EH (cell line): ENCODE measurements around the gene TMEM30B.

Experiments used
- DNase-seq: peaks from one replicate; pipeline ENCODE4 v3.0.0-alpha.2; 2015; ENCODE audit warnings: low read depth

Gene TMEM30B

DNA sequence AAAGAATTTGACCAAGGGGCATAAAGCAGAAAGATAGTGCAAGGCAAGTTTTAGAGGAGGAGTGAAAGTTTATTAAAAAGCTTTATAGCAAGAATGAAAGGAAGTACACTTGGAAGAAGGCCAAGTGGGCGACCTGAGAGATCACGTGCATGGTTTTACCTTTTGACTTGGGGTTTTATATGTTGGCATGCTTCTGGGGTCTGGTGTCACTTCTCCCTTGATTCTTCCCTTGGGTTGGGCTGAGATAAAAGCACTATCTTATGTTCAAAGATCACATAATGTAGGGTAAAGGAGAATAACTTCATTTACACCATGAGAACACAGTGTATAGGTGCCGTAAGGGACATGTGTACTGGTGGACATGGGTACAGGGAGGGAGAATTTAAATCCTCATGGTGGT, 17.7 kb upstream of the TMEM30B start:
- DNase-seq: no peak

DNA sequence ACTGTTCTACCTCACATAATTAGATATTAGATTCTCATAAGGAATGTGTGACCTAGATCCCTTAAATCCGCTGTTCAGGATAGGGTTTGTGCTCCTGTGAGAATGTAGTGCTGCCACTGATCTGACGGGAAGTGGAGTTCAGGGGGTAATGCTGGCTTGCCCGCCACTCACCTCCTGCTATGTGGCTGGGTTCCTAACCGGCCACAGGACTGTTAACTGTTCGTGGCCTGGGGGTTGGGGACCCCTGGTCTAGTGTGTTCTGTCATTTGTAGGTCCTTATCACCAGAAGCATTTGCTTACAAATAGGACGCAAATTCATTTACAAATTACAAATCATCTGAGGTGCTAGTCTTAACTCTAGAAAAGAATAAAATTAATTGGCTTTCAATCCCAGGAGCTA, 16.4 kb upstream of the TMEM30B start:
- no peak for DNase-seq

DNA sequence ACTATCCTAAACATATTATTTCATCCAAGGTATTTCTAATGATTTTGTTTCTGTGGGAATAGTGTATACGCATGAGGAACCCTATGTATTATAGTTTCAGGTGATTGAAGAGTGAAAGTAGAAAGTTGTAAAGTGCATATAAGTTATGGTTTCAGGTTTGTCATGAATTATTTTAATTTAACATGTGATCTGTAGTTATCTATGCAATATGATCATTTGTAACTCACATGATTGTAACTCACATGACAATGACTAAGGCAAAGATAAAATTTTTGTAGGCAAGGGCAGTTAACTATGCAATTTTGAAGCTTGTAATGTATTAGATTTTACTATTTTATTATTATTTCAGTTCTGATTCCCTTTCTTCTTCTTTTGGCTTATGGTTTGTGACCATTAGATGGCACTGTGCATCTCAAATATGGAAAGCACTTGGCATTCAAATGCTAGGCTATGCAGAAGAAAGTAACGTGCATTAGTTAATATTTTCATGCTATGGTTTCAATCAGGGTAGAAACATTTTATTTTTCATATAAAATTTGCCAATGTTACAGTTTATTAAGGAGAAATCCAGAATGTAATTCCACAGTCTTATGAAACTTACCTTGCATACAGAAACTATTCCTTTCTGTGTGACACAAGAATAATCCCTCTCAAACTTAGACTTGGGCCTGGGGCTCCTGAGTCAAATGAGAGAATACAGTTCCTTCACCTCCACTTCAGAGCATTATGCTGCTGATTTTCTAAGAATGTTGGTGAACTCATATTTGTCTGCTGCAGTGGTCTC, 15.8 kb upstream of the TMEM30B start:
- peak; percentile 46 for DNase-seq

DNA sequence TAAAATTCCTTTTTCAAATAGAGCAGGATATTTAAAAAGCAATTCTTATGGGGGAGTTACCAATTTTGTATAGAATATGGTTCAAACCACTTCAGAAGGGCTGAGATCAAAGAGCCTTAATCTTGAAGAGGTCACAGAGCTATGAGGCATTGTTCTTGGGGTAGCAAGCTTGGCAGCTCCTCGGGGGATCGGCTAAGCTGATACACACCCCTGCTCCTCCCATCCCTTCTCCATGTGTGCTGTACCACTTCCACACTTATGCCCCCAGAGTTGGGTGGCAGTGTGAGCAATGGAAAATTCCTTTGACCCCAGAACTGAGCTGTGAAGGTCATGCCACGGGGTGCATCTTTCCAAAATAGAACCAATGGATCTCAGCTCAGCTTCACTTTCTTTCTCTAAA, 15.0 kb upstream of the TMEM30B start:
- DNase-seq: no peak

DNA sequence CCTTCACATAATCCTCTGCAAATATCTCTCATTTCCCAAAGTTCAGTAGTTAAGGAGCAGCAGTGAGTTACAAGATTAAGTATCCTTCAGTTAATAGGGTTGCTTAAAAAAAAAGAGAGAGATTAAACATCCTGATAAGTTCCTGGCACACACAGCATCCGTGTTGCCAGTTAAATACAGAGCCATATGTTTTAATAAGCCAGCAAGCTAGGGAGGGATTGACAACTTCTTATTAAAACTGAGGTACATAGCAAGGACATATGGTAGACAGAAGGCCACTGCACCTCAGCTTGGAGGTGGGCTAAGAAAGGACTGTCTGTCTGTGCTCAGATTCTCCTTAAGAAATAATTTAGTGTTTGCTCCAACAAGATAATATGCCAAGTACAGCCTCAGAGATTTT, 9.6 kb upstream of the TMEM30B start:
- no peak for DNase-seq

DNA sequence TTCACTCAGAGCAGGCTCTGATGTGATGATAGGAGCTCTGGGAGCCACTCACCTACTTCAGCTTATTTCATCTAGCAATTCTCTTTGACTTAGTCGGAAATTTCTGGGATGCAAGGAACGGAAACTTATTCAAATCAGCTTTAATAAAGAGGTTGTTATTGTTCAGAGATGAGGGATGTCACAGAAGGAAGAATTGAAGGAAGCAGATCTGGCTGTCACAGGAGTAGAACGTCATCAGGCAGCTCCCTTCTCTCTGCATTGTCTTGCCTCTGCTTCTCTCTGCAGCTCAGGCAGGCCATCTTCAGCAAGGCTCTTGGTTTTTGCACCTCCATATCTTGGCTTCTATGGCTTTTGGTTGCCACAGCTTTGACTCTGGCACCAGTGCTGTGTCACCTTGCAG, 7.6 kb upstream of the TMEM30B start:
- no peak for DNase-seq

DNA sequence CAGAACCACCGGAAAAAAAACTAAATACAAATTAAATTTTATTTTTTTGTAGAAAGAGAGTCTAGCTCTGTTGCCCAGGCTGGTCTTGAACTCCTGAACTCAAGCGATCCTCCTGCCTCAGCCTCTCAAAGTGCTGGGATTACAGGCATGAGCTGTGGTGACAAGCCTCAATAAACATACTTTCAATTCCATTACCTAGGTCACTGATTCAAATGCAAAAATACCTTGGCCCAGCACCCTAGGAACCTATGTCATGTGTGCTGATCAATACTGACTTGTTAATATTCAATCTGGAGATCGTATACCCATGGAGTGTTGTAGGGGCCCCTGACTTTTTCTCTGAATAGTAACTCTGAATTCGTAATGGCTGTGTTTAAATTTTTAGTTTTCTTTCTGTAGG, 7.1 kb upstream of the TMEM30B start:
- no peak for DNase-seq

DNA sequence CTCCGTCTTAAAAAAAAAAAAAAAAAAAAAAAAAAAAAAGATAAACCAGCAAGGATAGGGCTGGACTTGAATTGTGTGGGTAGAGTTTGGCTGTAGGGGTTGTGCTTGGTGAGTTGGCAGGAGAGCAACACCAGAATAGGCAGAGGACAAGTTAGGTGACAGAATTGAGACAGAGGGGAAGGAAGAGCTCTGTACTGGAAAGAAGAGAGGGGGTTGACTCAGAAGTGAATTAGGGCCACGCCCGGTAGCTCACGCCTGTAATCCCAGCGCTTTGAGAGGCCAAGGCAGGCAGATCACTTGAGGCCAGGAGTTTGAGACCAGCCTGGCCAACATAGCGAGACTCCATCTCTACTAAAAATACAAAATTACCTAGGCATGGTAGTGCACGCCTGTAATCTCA, 6.1 kb upstream of the TMEM30B start:
- DNase-seq: no peak

DNA sequence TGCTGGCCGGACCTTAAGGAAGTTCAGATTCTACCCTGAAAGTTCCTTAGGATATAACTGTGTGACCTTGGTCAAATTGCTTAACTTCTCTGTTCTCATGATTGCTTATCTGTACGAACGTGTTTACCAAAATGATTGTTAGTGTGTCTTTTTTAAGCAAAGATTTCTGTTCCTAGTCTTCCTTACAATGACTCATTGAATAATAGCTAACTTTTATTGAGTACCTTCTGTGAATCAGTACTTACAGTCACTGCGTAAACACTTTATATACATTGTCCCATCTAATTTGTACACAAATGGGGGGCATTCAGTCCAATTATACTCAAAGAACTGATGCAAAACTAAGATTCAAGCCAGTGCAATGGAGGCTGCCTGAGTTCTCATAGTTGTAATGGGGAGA, 4.2 kb upstream of the TMEM30B start:
- no peak for DNase-seq

DNA sequence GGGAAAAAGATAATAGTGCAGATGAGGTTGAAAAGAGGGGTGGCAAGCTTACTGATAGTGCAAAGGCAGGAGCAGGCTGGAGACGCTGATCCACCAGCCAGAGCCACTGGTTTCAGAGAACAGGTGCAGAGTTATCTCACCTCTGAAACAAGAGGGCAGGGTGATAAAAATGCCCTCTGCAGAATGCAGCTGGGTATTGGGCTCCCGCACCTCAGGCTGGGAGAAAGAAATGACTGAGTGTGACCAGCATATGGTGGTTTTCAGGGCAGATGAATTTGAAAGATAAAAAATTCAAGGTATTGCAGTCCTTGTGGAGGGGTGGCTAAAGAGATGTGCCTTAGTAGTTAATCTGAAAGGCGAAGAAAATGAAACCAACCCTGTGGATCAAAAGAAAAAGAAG, 2.9 kb upstream of the TMEM30B start:
- no peak for DNase-seq

DNA sequence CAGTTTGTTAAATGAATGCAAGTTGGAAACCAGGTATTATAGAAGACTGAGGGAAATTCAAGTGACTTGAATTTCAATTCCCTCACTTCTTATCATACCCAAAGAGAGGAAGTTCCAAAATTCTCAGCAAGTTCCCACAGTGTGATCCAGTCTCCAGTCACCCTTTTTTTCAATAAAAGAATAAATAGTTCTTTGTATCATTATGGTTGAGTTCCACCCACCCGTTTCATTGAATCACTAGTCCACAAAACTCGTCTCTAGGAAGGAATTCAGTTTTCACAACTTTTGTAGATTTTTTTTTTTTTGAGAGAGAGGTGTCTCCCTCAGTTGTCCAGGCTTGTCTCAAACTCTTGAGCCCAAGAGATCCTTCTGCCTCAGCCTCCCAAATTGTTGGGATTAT, 1.6 kb upstream of the TMEM30B start:
- DNase-seq: no peak

DNA sequence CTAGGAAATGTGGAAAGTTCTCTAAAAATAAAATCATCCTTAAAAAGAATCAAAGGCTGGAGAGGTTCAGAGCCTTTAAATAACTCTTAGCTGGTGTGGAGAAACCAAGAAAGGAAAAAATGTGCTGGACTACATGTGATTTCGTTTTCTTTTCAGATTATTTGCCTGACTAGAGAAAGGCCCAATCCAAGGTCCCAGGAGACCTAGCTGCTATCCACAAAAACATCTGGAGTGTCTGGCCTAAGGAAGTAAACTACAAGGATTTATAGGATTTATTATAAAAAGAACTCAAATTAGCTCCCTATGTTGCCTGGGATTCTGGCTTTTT, 774 bp upstream of the TMEM30B start:
- DNase-seq: no peak

DNA sequence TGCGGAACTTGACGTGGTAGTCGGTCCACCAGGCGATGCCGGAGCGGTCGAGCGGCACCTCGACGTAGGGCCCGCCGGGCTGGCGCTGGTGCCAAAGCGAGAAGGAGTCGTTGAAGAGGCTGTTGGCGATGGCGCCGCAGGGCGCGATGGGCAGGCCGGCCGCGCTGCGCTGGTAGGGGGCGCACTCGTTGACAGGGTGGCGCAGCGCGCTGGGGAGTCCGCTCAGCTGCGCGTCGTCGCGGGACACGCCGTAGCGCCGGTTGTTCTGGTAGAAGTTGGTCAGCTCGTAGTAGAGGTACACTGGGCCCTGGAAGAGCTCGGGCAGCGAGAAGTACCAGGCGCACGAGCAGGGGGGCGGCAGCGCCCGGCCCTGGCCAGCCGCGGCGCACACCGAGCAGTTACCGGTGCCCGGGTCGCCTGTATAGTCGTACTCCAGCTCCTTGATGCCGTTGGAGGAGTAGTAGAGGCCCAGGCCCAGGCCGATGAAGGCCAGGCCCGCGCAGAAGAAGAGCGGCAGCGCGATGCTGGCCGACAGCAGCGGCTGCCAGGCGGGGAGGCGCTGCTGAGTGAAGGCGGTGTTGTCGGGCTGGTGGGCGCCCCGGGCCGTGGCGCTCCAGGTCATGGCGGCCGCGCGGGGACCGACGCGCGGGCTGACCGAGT, 482 bp downstream of the TMEM30B start:
- peak; percentile 36 for DNase-seq

DNA sequence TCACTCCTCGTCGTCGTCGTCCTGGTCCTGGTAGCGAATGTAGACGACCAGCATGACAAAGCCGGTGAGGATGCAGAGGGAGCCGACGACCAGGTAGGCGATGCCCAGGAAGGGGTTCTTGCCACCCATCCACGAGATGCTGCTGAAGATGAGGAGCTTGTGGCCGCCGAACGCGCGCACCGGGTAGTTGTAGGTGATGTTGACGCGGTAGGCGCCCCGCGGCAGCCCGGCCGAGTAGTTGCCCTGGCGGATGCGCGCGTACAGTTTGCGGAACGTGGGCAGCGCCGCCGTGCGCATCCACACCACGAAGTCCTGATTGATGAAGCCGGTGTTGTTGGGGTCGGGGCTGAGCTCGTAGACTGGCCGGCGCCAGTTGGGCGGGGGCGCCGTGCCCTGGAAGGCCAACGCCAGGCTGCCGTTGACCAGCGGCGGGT, 1.0 kb downstream of the TMEM30B start:
- no peak for DNase-seq

DNA sequence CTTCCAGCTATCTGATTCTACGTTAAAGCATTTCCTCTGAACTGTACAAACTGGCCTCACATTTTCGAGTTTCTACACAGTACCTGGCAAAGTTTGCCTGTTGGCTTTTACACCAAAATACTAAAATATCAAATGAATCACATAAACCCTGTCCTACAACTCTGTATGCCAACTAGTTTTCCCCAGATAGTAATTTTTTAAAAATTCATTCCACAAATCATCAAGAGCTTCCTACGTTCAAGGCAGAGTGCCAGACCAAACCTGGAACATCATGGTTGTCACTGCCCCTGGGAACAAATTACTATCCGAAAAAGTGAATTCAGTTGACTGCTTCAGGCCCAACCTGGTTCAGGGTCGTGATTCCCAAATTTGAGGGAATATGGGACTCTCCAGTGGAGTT, 2.1 kb downstream of the TMEM30B start:
- no peak for DNase-seq

DNA sequence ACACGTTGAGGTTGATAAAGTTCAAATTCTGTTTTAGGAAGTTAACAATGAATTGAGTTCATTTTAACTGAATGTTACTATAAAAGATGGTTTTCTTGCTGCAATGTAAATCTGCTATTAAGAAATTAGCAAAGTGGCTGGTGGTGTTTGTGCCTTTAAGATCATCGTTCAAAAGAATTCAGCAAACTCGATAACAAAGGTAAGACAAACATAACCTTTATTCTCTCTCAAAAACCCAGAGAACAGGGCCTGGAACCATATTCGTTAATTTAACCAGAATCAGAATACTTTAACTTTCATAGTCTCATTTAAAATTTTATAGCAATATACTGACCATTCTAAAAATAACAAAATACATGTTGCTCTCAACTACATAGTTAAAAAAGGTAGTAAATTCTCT, 3.4 kb downstream of the TMEM30B start:
- no peak for DNase-seq

DNA sequence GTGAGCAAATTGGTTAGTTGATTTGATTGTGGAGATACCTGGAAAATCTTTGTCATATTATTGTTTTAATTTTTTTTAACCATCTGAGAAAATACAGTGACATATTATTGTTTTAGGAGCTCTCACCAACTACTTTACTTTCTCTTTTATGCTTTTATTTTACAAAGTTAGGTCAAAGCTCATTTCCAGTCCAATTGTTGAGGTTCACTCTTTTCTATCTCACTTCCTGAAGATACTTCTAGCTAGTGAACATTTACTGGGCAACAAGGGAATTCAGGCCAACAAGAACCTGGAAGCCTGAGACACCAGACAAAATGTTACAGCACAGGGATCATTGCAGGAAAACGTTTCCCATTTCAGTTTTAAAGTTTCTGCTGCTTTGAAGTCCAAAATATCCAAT, 3.9 kb downstream of the TMEM30B start:
- DNase-seq: no peak

DNA sequence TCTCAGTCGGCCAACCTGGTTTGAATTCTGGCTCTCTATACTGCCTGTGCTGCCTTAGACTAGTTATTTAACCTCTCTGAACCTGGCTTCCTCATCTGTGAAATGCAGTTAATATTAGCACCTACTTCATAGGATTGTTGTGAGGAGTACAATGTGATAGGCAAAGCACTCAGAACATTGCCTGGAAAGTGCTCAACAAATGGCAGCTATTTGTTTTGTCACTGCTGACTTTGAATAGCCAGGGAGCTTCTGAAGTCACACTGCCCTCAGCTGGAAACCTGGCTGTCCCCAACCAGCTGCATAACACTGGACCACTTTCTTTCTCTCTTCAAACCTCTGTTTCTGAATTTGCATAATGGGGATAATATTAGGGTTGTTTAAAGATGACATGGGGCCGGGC, 9.6 kb downstream of the TMEM30B start:
- no peak for DNase-seq

DNA sequence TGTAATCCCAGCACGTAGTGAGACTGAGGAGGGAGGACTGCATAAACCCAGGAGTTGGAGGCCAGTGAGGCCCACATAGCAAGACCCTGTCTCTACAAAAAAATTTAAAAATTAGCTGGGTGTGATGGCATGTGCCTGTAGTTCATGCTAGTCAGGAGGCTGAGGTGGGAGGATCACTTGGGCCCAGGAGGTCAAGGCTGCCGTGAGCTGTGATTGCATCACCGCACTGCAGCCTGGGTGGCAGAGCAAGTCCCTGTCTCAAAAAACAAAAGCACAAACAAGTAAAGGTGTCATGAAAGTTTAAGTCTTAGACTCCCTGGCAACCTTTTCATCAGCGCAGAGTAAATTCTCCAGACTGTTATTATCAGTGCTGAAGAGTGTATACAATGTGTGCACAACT, 10.4 kb downstream of the TMEM30B start:
- no peak for DNase-seq

DNA sequence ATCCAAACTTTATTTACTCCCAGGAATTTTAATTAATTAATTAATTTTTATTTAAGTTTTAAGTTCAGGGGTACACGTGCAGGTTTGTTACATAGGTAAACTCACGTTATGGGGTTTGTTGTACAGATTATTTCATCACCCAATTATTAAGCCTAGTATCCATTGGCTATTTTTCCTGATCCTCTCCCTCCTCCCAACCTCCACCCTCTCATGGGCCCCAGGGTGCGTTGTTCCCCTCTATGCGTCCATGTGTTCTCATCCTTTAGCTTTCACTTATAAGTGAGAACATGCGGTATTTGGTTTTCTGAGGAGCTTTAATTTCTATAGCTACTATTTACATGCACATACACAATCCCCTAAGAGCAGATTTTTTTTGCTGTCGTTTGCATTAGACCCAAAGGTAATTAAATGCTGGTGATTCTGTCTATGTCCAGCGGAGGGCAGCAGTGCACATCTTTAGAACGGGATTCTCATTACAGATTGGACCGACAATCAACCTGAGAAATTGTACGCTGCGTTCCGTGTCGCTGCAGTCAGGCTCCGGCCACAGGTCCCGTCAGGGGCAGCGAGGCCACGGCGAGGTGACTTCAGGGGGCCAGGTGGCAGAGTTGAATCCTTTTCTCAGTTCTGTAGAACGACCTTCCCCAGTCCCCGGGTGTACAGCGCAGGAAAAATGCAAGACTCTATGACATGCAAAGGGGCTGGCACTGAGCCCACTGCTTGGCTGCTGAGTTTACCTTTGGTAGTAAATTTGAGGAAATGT, 11.6 kb downstream of the TMEM30B start:
- DNase-seq: peak; percentile 74

DNA sequence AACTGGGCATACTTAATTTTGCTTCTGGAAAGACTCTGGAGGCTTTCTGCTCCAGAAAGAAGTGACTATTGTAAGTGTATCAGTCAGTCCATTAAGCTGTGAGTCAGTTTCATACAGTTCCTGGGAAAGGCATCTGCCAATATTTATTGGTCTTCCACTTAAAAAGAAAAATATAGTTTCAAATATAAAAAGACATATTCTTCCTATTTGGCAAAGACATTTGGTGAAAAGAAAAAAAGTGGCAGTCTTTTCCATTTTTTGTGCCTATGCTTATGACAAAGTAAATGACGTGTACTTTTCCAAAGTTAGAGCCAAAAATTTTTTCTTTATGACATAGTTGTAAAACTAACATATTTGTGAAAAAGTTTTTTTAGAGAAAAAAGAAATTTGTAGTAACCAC, 12.3 kb downstream of the TMEM30B start:
- DNase-seq: peak; percentile 38

DNA sequence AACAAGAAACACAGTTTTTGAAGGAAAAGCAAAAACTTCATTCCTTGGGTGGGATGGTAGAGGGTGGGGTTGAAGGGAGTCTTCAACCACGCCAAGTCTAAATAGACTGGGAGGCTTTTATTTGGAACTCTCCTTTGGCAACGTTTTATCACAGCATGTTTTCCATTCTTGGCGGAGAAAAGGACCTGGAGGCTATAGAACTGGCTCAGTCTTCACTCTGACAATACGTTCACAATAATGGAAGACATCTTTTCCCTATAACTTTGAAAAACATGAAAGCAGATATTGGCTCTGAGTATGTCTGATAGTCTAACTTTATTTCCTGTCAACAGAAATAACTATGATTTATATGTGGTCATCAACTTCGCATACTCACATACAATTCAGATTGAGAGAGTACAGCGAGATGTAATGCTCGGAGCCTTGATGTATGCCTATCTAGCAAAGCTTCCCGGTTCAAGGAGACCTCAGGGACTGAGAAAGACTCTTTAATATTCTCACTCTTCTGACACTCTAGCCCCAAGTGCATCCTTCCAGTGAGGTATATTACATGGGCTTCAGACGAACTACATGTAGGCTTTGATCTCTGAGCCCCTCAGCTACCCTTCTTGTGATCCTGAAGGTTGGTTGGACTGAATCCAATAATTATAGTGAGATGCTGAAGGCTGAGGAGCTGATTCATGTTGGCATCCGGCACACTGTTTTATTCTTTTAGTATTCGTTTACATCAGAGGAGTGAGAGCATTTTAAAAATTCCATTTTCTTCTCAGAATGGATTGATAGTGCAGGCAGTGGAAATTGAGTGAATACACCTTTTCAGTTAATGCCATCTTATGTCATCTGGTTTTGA, 14.0 kb downstream of the TMEM30B start:
- peak; percentile 39 for DNase-seq
